ENCODE data around the gene NINJ2. TPM values are rescaled to one million over a fixed set of nuclear protein-coding genes. Genes with fewer than 3 reads are reported as not detected.

Gene NINJ2
- total and polyA plus RNA-seq, 4 donors, result 5.8 to 28.4 (median 14.3) TPM

- ATAC-seq (ENCODE audit: insufficient read depth, low FRiP score), result no peak
- no peak for DNase-seq
- Histone ChIP-seq H3K9ac (ENCODE audit: insufficient read depth in 1 of 2, low read length in 2 of 2) (no peak overlapping the region), H3K36me3 (ENCODE audit: control insufficient read depth in 4 of 4, insufficient read depth in 4 of 4, low read length in 4 of 4) (peaks cover 0 to 6% (median 0%) of the 10 kb centered on the region in 4 donors), H3K4me1 (ENCODE audit: control insufficient read depth in 5 of 5, insufficient read depth in 5 of 5, low read length in 5 of 5) (no peaks in the 10 kb centered on the region), H3K27me3 (ENCODE audit: control insufficient read depth in 3 of 3, insufficient read depth in 3 of 3, low read length in 2 of 3) (no peaks in the 10 kb centered on the region), H3K4me3 (no peak overlapping the region), H3K27ac (ENCODE audit: low read depth in 1 of 2, low read length in 1 of 2) (peak overlapping the region in 1 of 2 donors; percentile 20), H3K9me3 (ENCODE audit: control insufficient read depth in 4 of 4, insufficient read depth in 3 of 4, low read length in 3 of 4) (no peaks in the 10 kb centered on the region)
- WGBS, 2 donors, result 36 to 62% methylated on average over 8 of the region's 8 CpGs
- TF ChIP-seq CTCF (IDR thresholded peaks at IDR 0.05; ENCODE audit: control extremely low read depth, extremely low read depth), result no peak
Measured at GRCh38 chr12:563250-563781, 99.9 kb downstream of the NINJ2 start.

GRCh38 chr12:562634-563033 is 100.6 kb downstream of the NINJ2 start:
- DNase-seq, result no peak
- 81 to 88% methylated on average over 12 of the region's 12 CpGs for WGBS, 2 donors
- H3K36me3 ChIP-seq (ENCODE audit: control insufficient read depth in 4 of 4, insufficient read depth in 4 of 4, low read length in 4 of 4), result peaks cover 0 to 6% (median 0%) of the 10 kb centered on the region in 4 donors
- ATAC-seq (ENCODE audit: insufficient read depth, low FRiP score), result no peak
- peak overlapping the region in 1 of 2 donors; percentile 66 for H3K27ac ChIP-seq (ENCODE audit: low read depth in 1 of 2, low read length in 1 of 2)
- H3K4me1 ChIP-seq (ENCODE audit: control insufficient read depth in 5 of 5, insufficient read depth in 5 of 5, low read length in 5 of 5), result no peaks in the 10 kb centered on the region
- no peak for TF ChIP-seq CTCF (IDR thresholded peaks at IDR 0.05; ENCODE audit: control extremely low read depth, extremely low read depth)
- H3K4me3 ChIP-seq, result no peak overlapping the region
- no peak overlapping the region for H3K9ac ChIP-seq (ENCODE audit: insufficient read depth in 1 of 2, low read length in 2 of 2)
- no peaks in the 10 kb centered on the region for H3K27me3 ChIP-seq (ENCODE audit: control insufficient read depth in 3 of 3, insufficient read depth in 3 of 3, low read length in 2 of 3)
- H3K9me3 ChIP-seq (ENCODE audit: control insufficient read depth in 4 of 4, insufficient read depth in 3 of 4, low read length in 3 of 4), result no peaks in the 10 kb centered on the region

- TF ChIP-seq CTCF (IDR thresholded peaks at IDR 0.05; ENCODE audit: control extremely low read depth, extremely low read depth), result no peak
- H3K36me3 ChIP-seq (ENCODE audit: control insufficient read depth in 4 of 4, insufficient read depth in 4 of 4, low read length in 4 of 4), result peaks cover 0 to 6% (median 0%) of the 10 kb centered on the region in 4 donors
- no peaks in the 10 kb centered on the region for H3K4me1 ChIP-seq (ENCODE audit: control insufficient read depth in 5 of 5, insufficient read depth in 5 of 5, low read length in 5 of 5)
- H3K9me3 ChIP-seq (ENCODE audit: control insufficient read depth in 4 of 4, insufficient read depth in 3 of 4, low read length in 3 of 4), result no peaks in the 10 kb centered on the region
- no peak overlapping the region for H3K4me3 ChIP-seq
- no peaks in the 10 kb centered on the region for H3K27me3 ChIP-seq (ENCODE audit: control insufficient read depth in 3 of 3, insufficient read depth in 3 of 3, low read length in 2 of 3)
- ATAC-seq (ENCODE audit: insufficient read depth, low FRiP score), result peak; percentile 69
- 24 to 50% methylated on average over 19 of the region's 19 CpGs for WGBS, 2 donors
- peak in 2 of 3 donors; percentile 24 to 27 for DNase-seq
- peak overlapping the region in 1 of 2 donors; percentile 66 for H3K27ac ChIP-seq (ENCODE audit: low read depth in 1 of 2, low read length in 1 of 2)
- H3K9ac ChIP-seq (ENCODE audit: insufficient read depth in 1 of 2, low read length in 2 of 2), result no peak overlapping the region
Measured at GRCh38 chr12:561908-562593, 101.2 kb downstream of the NINJ2 start.

Measured in lung (tissue), 12 donors.